GM18498 (cell line): ENCODE results near the gene TPSB2.
"Not testable (repeated sequence)": the region's sequence is repeated elsewhere in the genome, so short reads cannot be mapped to it uniquely, and the experiment has no call there.

Experiments used
- ATAC-seq: cut with Tn5 transposase; IDR thresholded peaks from one replicate; pipeline ENCODE4 v1.9.1; 2021; ENCODE audit warnings: mild to moderate bottlenecking, moderate library complexity; ENCODE audit not compliant: unreplicated experiment

TPSB2 gene

DNA sequence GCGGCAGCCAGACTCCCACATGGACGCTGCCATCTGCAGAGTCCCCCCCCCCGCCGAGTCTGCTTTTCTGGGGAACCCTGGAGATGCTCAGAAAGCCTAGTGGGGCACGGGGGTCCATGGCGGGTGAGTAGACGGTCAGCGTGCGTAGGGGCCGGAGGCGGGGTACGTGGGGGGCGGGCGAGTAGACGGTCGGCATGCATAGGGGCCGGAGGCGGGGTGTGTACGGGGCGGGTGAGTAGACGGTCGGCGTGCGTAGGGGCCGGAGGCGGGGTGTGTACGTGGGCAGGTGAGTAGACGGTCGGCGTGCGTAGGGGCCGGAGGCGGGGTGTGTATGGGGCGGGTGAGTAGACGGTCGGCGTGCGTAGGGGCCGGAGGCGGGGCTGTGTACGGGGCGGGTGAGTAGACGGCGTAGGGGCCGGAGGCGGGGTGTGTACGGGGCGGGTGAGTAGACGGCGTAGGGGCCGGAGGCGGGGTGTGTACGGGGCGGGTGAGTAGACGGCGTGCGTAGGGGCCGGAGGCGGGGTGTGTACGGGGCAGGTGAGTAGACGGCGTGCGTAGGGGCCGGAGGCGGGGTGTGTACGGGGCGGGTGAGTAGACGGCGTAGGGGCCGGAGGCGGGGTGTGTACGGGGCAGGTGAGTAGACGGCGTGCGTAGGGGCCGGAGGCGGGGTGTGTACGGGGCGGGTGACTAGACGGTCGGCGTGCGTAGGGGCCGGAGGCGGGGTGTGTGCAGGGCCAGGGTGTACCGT lies 44.4 kb downstream of the TPSB2 start:
- not testable (repeated sequence) for ATAC-seq

DNA sequence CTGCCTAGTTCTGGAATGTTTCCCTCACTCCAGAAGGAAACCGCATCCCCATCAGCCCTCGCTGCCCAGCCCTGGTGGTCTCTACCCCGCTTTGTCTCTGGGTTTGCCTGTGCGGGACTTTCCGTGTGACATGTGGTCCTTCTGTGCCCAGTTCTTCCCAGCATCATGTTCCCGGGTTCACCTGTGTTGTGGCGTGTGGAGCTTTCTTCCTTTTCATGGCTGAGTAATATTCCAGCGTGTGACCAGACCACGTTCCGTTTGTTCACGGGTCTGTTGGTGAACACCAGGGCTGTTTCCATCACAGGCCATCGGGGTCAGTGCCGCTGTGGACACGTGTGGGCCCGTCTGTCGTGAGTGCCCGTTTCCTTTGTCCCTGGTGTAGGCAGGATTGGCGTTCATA lies 45.0 kb downstream of the TPSB2 start:
- no peak for ATAC-seq

DNA sequence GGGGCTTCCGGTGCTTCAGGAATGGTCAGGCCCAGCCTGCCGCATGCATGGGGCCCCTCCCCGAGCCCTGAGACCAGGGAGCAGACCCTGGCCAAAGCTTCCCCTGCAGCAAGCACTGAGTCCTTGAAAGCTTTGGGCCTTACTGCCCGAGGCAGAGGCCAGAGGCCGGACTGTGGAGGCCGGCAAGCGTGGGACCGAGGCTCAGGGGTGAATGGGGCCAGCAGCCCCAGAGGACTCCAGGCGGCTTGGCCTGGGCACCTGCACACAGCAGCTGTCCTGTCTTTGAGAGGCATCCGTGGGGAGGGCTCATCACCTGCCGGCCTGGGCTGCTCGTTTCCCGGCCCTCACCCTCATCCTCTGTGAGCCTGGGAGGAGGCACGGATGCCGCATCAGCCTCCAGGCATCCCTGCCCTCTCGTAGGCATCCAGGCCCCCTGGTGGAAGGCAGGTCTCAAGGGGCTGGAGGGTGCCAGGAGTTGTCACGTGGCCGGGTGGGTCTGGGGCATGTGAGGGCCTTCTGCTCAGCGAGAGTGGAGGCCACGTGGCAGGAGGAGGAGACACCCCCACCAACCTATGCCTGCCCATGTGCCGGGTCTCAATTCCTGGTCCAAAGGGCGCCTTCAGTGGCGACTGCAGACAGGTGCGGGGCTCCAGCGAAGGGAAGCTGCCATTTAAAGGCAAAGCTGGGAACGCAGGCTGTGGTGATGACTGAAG lies 45.7 kb downstream of the TPSB2 start:
- no peak for ATAC-seq

DNA sequence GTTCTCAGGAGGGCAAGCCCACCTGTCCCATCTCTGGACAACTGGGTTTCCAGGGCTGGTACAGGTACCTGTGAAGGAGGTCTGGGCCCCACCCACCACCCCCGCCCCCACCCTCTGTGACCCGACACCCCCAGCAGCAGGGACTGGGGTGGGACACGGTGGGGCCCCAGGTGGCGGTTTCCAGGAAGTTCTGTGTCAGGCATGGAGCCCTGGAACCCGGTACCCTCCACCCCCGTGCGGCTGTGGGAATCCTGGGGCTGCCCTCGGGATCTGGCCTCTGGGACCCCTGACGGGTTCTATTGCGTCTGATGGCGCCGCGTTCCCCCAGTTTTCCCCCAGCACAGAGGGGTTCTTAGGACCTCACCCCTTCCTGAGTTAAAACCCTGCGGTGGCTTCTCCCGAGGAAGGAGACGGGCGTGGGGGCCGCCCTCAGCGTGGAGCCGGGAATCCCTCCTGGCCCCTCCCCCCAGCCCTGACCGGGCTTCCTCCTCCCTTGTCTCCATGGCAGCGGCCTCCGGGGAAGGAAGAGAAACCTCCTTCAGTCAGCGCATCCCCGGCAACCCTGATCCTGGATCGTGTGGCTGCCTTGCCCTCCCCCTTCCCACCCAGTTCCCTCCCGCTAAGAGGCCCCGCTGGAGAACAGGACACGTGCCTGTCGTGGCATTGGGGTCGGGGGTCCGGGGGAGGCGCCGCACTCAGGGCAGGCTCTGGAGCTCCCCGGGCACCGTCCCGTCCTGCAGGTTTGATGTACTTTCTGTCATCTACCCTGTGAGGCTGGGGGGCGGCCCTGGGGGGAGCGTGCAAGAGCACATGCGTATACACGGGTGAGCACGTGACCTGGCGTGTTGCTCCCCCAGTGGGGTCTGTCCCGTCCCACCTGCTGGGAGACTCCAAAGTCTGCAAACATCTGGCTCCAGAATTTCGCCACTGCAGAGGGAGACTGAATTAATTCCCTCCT lies 46.8 kb downstream of the TPSB2 start:
- no peak for ATAC-seq

DNA sequence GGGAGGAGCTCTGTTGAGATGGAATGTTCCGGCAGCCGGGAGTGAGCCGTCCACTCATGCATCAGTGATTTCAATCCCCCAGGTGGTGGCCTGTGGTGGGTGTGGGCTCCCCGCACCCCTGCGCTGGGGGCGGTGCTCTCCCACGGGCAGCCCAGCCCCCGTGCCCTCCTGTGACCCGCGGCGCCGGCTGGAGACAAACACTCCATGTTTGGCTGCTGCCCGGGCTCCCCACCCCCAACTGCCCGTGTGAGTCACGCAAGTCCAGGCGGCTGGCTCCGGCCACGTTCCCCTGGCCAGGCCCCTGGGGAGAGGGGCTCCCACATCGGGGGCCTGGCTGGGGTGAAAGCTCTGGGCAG lies 47.7 kb downstream of the TPSB2 start:
- no peak for ATAC-seq

DNA sequence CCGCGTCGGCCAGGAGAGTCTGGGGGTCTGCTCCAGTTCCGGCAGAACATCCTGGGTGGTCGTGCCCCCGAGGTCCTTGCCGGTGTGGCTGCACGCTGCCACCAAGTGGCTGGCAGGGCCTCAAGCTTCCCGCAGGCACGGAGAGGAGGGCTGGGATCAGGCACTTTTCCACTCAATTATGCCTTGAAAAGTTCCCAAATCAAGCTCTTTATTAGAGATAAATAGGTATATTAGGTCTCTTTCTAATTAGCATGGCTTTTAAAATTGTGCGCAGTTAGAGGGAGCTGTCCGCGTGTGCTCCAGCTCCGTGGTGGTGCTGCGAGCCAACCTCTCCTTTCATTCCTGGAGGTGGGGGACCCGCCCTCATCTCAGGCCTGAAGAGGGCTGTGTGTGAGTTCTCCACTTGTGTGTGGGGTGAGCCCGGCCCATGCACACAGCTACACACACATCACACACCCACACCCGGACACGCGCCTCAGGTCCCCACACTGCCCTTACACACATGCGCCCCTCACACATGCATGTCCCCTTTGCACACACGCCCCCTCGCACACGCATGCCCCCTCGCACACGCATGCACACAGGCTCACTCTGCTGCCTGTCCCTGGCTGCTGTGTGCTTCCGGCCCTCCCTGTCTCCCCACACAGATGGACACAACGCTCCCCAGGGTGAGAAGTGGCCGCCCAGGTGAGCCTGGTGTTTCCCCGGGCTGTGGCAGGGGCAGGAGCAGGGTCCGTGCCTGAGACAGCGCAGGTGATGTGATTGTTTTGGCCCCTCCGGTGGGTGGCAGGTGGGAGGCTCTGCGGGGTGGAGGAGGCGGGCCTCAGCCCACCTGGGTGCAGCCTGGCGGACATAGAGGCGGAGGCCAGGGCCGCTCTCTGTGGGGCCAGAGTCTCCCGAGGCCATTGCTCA lies 48.3 kb downstream of the TPSB2 start:
- no peak for ATAC-seq

DNA sequence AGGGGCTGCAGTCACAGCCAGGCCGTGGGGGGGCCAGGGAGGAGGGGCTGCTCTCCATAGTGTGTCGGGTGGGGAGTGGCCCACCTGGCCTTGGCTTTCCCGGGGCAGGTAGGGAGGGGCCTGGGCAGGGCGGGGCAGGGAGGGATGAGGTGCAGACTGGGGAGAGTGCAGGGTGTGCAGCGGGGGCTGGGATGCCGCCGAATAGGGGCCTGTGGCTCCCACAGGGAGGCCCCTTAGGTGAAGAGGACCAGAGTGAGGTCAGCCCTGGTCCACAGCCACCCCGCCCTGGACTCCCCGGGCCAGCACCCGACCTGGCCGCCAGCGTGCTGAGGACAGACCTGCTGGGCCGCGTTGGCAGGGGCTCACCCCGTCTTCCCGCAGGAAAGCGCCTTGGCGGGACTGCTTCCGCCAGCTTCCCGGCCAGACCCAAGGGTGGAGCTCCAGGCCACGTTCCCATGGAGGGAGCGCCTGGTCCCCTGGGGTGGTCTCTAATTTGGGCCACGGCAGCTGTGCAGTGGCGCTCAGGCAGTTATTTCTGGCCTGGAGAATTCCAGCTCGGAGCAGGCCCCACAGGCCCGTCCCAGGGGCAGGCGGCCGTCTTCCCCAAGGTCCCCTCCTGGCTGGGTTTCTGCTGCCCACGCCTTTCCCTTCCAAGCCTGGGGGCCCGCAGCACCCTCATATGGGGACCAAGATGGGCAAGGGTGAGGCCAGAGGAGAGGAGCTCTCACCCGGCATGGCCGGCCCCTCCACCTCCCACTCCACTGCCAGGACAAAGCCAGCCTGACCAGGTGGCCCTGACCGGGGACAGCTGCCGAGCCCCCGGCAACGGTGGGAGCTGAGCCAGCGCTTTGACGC lies 49.2 kb downstream of the TPSB2 start:
- ATAC-seq: no peak
